HFF-Myc (cell line): Measurements from ENCODE around the gene KIF23.

Source experiments
- DNase-seq: peaks from one replicate; pipeline ENCODE4 v3.0.0-alpha.2; 2011; ENCODE audit warnings: low read depth; ENCODE audit errors: extremely low read depth
- H3K4me3 ChIP-seq: replicated peaks from 2 replicates; pipeline ENCODE4 v1.5.1; 2011; ENCODE audit warnings: low read depth, mild to moderate bottlenecking, control low read depth, low read length
- CTCF ChIP-seq: IDR thresholded peaks from 2 replicates; pipeline ENCODE4 v1.5.1; 2012; ENCODE audit warnings: mild to moderate bottlenecking, low read depth, low read length, control low read depth; ENCODE audit errors: missing control alignments

The KIF23 gene

GRCh38 chr15:69468241-69469121 lies 54.3 kb downstream of the KIF23 start:
- DNase-seq, result no peak
- no peak for TF ChIP-seq CTCF
- no peak overlapping the region for H3K4me3 ChIP-seq

GRCh38 chr15:69469467-69470201 lies 55.5 kb downstream of the KIF23 start:
- no peak for DNase-seq
- H3K4me3 ChIP-seq, result no peak overlapping the region
- no peak for TF ChIP-seq CTCF

- no peak overlapping the region for H3K4me3 ChIP-seq
- DNase-seq, result no peak
- no peak for TF ChIP-seq CTCF
Measured at GRCh38 chr15:69472046-69472445, 57.9 kb downstream of the KIF23 start.

GRCh38 chr15:69472562-69472961 lies 58.4 kb downstream of the KIF23 start:
- no peak overlapping the region for H3K4me3 ChIP-seq
- no peak for TF ChIP-seq CTCF
- DNase-seq, result no peak

- DNase-seq, result no peak
- no peak overlapping the region for H3K4me3 ChIP-seq
- TF ChIP-seq CTCF, result no peak
Measured at GRCh38 chr15:69474291-69474690, 60.1 kb downstream of the KIF23 start.

- no peak for TF ChIP-seq CTCF
- H3K4me3 ChIP-seq, result no peak overlapping the region
- no peak for DNase-seq
Measured at GRCh38 chr15:69474846-69475455, 60.8 kb downstream of the KIF23 start.
